HG02870 (cell line): ENCODE data around the gene CSE1L.
"Not testable (repeated sequence)": the region's sequence is repeated elsewhere in the genome, so short reads cannot be mapped to it uniquely, and the experiment has no call there.

ENCODE experiments used
- ATAC-seq: cut with Tn5 transposase; IDR thresholded peaks from one replicate; pipeline ENCODE4 v1.9.1; 2021; ENCODE audit warnings: mild to moderate bottlenecking, moderate library complexity; ENCODE audit not compliant: unreplicated experiment

The CSE1L gene

DNA sequence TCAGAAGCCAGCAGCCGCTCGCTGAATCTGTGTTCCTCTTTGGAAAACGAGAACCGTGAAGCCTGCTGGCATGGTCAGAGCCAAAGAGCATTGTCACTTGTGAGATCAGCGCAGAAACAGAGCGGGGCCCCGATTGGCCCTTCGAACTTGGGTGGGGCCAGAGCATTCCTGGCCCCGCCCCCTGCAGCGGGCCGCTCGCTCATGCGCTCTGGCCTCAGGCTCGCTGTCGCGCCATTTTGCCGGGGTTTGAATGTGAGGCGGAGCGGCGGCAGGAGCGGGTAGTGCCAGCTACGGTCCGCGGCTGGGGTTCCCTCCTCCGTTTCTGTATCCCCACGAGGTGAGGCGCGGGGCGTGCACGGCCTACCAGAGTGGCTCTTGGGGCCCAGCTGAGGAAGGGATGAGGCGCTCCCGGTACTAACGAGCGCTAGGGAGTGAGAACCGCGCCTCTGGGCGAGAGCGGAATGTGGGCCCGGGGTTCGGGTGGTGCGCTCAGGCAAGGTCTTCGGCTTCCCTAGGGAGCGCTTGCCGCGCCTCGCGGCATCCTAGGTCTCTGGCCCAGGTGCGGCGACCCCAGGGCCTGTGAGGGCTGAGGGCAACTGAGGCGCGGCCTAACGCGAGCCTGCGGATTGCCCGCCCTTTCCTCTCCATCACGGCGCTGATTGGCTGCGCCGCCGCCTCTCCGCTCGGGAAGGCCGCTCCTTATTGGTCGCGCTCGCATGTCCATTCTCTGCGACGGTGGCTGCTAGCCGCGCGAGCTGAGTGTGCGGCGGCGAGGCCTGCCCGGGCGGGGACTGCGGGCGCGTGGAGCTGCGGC, at the start of gene CSE1L:
Gene CSE1L, plus strand, starts transcription at position 226 of the 814 bp plus-strand sequence. CDS start 12,152 bp downstream, outside the sequence.
- peak; percentile 84 for ATAC-seq

DNA sequence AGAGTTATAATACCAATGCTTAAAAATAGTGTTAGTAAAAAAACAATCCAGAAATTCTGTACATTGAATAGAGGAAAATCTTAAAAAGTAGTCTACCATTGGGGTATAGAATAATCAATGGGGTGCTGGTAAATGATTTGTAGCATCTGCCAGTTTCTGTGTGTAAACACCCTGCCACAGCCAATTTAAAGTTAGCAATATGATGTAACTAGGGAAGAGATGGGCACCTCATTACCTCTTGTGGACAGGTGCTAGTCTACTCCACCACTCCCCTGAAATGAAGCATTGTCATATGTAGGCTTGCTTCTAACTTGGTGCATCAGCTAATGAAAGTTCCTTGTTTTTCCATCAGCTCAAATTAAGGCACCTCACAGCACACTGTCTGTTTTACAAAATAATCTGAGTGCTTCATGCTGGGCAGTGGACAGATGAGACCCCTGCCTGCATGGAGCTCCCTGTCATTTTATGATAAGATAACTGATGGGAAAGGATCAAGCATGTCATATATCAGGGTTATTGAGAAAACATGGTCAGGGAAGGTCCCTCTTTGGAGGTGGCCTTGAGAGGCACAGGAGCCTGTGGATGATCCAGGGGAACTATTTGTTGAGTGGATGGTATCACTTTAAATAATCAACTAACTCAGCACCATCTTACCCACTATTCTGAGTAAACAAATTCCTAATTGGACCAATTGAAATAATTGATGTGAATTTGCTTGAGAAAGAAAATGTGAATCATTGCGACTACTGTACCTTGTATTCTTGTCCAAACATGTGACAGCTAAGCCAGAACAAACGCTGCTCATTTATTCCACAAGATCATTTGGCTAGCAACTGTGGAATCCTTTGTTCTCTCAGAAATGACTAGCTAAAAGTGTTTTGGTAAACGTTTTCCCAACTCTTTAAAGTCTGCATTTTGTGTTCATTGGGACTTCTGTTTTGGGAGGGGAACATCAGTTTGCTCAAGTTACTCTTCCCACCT, 45.9 kb upstream of the CSE1L start:
- no peak for ATAC-seq

DNA sequence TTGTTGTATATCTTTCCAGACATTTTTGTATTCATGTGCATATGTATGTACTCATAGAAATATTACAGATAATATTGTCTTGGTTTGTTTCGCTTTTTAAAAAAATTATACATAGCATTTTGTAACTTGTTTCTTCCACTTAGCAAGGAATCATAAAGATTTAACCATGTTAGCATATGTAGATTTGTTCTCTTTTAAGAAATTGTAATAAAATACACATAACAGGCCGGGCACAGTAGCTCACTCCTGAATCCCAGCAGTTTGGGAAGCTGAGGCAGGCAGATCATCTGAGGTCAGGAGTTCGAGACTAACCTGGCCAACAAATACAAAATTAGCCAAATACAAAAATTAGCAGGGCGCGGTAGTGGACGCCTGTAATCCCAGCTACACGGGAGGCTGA, 44.4 kb upstream of the CSE1L start:
- ATAC-seq = no peak

GRCh38 chr20:49006446-49006980, 39.6 kb upstream of the CSE1L start:
- no peak for ATAC-seq

- ATAC-seq = no peak
These were observed 36.0 kb upstream of the CSE1L start for GRCh38 chr20:49009899-49010631.

DNA sequence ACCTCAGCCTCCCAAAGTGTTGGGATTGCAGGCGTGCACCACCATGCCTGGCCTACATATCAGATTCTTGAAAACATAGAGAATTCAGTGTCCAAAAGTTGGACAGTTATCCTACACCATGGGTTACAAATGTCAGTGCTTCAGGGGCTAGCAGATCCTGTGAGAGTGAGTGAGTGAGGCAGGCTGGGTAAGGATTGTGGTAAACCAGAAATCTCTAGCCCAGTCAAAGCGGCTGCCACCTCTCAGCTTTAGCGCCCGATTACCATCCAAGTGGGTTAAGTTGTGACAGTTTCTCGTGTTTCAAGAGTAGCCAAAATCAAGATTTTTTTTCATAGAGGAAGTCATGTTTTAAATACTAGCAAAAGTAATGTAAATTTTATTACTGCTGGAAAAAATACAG, 21.9 kb upstream of the CSE1L start:
- no peak for ATAC-seq

GRCh38 chr20:49028177-49028576, 17.9 kb upstream of the CSE1L start:
- not testable (repeated sequence) for ATAC-seq

DNA sequence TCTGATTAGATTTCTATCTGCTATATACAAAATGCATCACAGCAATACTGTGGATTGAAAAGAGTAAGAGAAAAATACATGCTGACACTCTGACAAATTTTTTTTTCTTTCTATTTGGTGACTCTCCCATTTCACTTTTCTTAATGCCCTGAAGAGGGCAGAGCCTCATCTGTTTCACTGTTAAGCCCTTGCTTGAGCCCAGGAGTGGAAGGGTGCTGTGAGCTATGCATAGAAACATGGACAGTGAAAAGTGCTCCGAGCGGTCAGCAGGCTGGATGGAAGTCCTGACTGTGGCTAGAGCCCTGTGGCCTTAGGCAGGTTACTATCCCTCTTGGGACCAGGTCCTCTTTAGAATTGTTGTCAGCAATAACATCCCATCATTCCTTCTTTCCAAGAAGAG, 17.4 kb upstream of the CSE1L start:
- ATAC-seq = no peak

GRCh38 chr20:49029203-49029602, 16.9 kb upstream of the CSE1L start:
- ATAC-seq = no peak

- ATAC-seq = no peak
These were observed 15.0 kb upstream of the CSE1L start for GRCh38 chr20:49030954-49031619.

GRCh38 chr20:49032455-49032854, 13.7 kb upstream of the CSE1L start:
- no peak for ATAC-seq

- ATAC-seq = no peak
These were observed 11.9 kb upstream of the CSE1L start for GRCh38 chr20:49034070-49034732.

DNA sequence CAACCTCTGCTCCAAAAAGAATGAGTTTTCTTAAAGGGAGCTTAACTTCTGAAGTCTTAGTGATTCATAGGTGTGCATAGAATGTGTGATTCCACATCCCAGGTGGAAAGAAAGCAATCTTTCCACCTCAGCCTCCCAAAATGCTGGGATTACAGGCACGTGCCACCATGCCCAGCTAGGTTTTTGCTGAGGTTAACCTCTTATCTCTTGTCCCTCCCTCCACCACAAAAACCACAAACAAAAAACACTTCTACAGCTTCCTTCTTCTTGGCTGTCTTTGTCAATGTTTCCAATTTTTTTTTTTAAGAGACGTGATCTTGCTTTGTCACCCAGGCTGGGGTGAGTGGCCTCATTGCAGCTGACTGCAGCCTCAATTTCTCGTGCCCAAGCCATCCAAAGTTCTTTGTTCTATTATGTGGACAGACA, 8.1 kb upstream of the CSE1L start:
- ATAC-seq = no peak

DNA sequence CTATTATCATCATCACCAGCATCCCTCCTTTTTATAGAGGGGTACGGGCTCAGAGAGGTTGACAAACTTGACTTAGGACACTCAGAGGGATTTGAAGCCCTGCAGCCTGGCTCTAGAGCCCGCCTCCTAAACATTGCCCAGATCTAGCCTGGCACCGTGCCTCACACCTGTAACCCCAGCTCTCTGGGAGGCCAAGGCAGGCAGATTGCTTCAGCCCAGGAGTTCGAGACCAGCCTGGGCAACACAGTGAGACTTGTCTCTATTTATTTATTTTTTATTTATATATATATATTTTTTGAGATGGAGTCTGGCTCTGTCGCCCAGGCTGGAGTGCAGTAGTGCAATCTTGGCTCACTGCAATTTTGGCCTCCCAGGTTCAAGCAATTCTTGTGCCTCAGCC, 6.3 kb upstream of the CSE1L start:
- no peak for ATAC-seq

- no peak for ATAC-seq
These were observed 3.1 kb upstream of the CSE1L start for GRCh38 chr20:49043000-49043399.

GRCh38 chr20:49045440-49046086, 549 bp upstream of the CSE1L start:
- no peak for ATAC-seq

DNA sequence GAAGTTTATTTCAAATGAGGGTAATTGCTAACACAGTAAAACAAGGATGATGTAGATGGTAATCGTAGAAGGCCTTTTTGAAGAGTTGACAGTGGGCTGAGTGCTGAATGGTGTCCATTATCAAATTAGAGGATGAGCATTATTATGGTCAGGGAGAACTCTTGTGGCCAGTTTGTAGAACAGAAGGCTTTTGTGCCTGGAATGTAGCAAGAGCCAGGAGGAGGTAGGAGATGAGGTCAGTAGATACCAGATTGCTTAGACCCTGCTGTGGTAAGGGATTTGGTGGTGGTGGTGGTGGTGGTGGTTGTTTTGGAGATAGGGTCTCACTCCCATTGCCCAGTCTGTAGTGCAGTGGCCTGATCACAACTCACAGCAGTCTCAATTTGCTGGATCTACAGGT, 6.2 kb downstream of the CSE1L start:
- no peak for ATAC-seq

GRCh38 chr20:49054056-49054643, 8.0 kb downstream of the CSE1L start:
- ATAC-seq = peak; percentile 58

DNA sequence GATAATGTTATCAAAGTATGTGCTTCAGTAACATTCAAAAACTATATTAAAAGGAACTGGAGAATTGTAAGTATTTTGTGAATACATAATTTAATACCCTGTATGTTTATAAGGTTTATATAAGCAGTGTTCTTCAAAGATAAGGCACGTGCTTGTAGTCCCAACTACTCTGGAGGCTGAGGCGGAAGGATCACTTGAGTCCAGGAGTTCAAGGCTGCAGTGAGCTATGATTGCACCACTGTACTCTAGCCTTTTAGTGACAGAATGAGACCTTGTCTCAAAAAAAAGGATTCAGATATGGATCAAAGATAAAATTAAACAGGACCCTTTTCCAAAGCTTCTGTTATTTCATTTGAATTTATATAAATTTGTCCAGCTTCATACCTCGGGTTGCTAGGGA, 17.2 kb downstream of the CSE1L start:
- ATAC-seq = no peak
